OCI-LY3 (cell line): ENCODE data around the gene AMBRA1.

Source experiments
- CTCF ChIP-seq: fragments of 200-600, 300-600 bp; sonication (generic); IDR thresholded peaks from 2 replicates; pipeline ENCODE4 v1.5.1; 2014; ENCODE audit warnings: antibody characterized with exemption, low read length, low read depth
- EZH2phosphoT487 ChIP-seq: fragments of 200-600 bp; shearing (Covaris generic); IDR thresholded peaks from 2 replicates; pipeline ENCODE4 v1.6.1; 2018; ENCODE audit warnings: antibody characterized with exemption, mixed run types, low read depth

DNA sequence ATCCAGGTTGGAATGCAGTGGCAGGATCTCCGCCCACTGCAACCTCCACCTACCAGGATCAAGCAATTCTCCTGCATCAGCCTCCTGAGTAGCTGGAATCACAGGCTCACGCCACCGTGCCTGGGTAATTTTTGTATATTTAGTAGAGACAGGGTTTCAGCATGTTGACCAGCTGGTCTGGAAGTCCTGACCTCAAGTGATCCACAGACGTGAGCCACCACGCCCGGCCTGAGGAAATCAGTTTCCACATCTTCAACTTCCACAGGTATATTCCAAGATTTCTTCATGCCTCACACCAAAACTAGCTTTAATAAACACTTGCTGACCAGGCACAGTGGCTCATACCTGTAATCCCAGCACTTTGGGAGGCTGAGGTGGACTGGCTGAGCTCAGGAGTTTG, 15.6 kb upstream of the AMBRA1 start:
- no peak for TF ChIP-seq CTCF
- TF ChIP-seq EZH2phosphoT487, result no peak
